K562 (cell line): ENCODE results near the gene ZNF792. TPM values are rescaled to one million over a fixed set of nuclear protein-coding genes. Genes with fewer than 3 reads are reported as not detected.

Source experiments
- ATAC-seq: fragments of 200-7000 bp; cut with Tn5 transposase; 3 replicates; pipeline ENCODE4 v1.9.1; 2020; ENCODE audit warnings: moderate library complexity
- BruUV-seq: library from RNA; stranded (reverse); fragments of 400-500 nt; replicated peaks from 2 replicates; lab custom pipeline; 2021; lab: Mats Ljungman, UMichigan
- CTCF ChIA-PET: fragments of 300-600 bp; formaldehyde crosslinking; extraction: SDS; loops from one replicate; lab custom pipeline; 2021; ENCODE audit warnings: low intra/inter-chr PET ratio; lab: Yijun Ruan, JAX
- POLR2A ChIA-PET: fragments of 300-600, 350-650 bp; sonication (Branson Sonifier 250); formaldehyde crosslinking; extraction: SDS; loops from one replicate; lab custom pipeline; 2021; ENCODE audit warnings: antibody characterized with exemption, inconsistent platforms; lab: Yijun Ruan, JAX
- DNase-seq, 4 experiments: peaks; one replicate each; pipeline versions ENCODE4 v3.0.0 to v3.0.0-alpha.2; 2011 to 2018; ENCODE audit warnings: low spot score in 3 of 4, mixed read lengths in 3 of 4; ENCODE audit errors: extremely low read depth in 1 of 4
- FAIRE-seq: peaks from 2 replicates; lab custom pipeline; 2011; peaks lifted over from hg19 to GRCh38; lab: Jason Lieb, UNC
- H2AFZ ChIP-seq: 2 replicates; pipeline ENCODE4 v1.6.0; 2011; ENCODE audit warnings: low read depth, low read length, control low read depth, inconsistent platforms
- H3K27ac ChIP-seq: fragments of 200-600 bp; 3 replicates; pipeline ENCODE4 v1.8.0; 2011; ENCODE audit warnings: low read depth, mild to moderate bottlenecking, control low read depth, inconsistent platforms, low read length, moderate library complexity, mixed read lengths; ENCODE audit errors: extremely low read depth
- H3K27me3 ChIP-seq, 2 experiments: fragments of 300-600 bp in 1 of 2; 2 replicates in 1 of 2; 3 replicates in 1 of 2; pipeline versions ENCODE4 v1.6.0 to v1.8.0; 2011; ENCODE audit warnings: inconsistent platforms in 2 of 2, low read length in 2 of 2, mild to moderate bottlenecking in 1 of 2, mixed read lengths in 1 of 2, moderate library complexity in 1 of 2; ENCODE audit not compliant: control insufficient read depth in 2 of 2, insufficient read depth in 2 of 2
- H3K36me3 ChIP-seq: fragments of 300-600 bp; 3 replicates; pipeline ENCODE4 v1.8.0; 2011; ENCODE audit warnings: mild to moderate bottlenecking, low read length, inconsistent platforms; ENCODE audit not compliant: control insufficient read depth, insufficient read depth
- H3K4me1 ChIP-seq, 2 experiments: fragments of 200-600 bp in 1 of 2; replicated peaks in 1 of 2; 2 replicates in 1 of 2; 3 replicates in 1 of 2; pipeline versions ENCODE4 v1.5.1 to v1.8.0; 2011; ENCODE audit warnings: inconsistent platforms in 2 of 2, low read length in 2 of 2, mild to moderate bottlenecking in 1 of 2, mixed read lengths in 1 of 2, moderate library complexity in 1 of 2; ENCODE audit not compliant: control insufficient read depth in 2 of 2, insufficient read depth in 2 of 2
- H3K4me2 ChIP-seq: 2 replicates; pipeline ENCODE4 v1.6.1; 2011; ENCODE audit warnings: low read length, control low read depth, inconsistent platforms, mixed read lengths; ENCODE audit not compliant: insufficient read depth
- H3K4me3 ChIP-seq: fragments of 200-600 bp; sonication (generic), shearing (Covaris generic); 2 replicates; pipeline ENCODE4 v1.5.1; 2016; ENCODE audit warnings: control low read depth, inconsistent platforms
- H3K79me2 ChIP-seq: fragments of 200-600 bp; 3 replicates; pipeline ENCODE4 v1.8.0; 2011; ENCODE audit warnings: low read length, inconsistent platforms; ENCODE audit not compliant: control insufficient read depth, insufficient read depth
- H3K9ac ChIP-seq, 2 experiments: 2 replicates each; pipeline versions ENCODE4 v1.6.0 to v1.6.1; 2011; ENCODE audit warnings: low read depth in 2 of 2, low read length in 2 of 2, control low read depth in 1 of 2, inconsistent platforms in 1 of 2, mild to moderate bottlenecking in 1 of 2, mixed read lengths in 1 of 2; ENCODE audit not compliant: insufficient read depth in 1 of 2
- H3K9me1 ChIP-seq: one replicate; pipeline ENCODE4 v1.6.0; 2011; ENCODE audit warnings: inconsistent platforms, mild to moderate bottlenecking, low read length, moderate library complexity; ENCODE audit not compliant: control insufficient read depth, insufficient read depth
- H3K9me3 ChIP-seq: replicated peaks from 2 replicates; pipeline ENCODE4 v1.5.1; 2011; ENCODE audit warnings: low read depth, low read length, inconsistent platforms; ENCODE audit not compliant: control insufficient read depth, insufficient read depth
- H4K20me1 ChIP-seq: replicated peaks from 2 replicates; pipeline ENCODE4 v1.6.1; 2011; ENCODE audit warnings: low read length, inconsistent platforms, mixed read lengths; ENCODE audit not compliant: control insufficient read depth, insufficient read depth
- ASH1L ChIP-seq: fragments of 450-650 bp; IDR thresholded peaks from 2 replicates; pipeline ENCODE4 v1.6.1; 2018; ENCODE audit warnings: borderline replicate concordance, mild to moderate bottlenecking, low read depth; ENCODE audit not compliant: partially characterized antibody
- CBX3 ChIP-seq, 2 experiments: IDR thresholded peaks; 1 replicate in 1 of 2; 2 replicates in 1 of 2; pipeline ENCODE4 v1.6.1; 2012; ENCODE audit warnings: inconsistent platforms in 2 of 2, low read length in 2 of 2, borderline replicate concordance in 1 of 2, control low read depth in 1 of 2
- ERF ChIP-seq: fragments of 450-650 bp; formaldehyde crosslinking; IDR thresholded peaks from 2 replicates; pipeline ENCODE4 v1.4.0; 2020; ENCODE audit warnings: mild to moderate bottlenecking, mixed read lengths
- HDAC6 ChIP-seq: IDR thresholded peaks from 2 replicates; pipeline ENCODE4 v1.6.1; 2012; ENCODE audit warnings: low read depth, mild to moderate bottlenecking, control low read depth, inconsistent platforms, low read length, moderate library complexity
- HDAC8 ChIP-seq: fragments of 450-650 bp; IDR thresholded peaks from 2 replicates; pipeline ENCODE4 v1.6.1; 2016; ENCODE audit warnings: mild to moderate bottlenecking, missing genetic modification characterization, moderate library complexity, missing compliant biosample characterization
- LEF1 ChIP-seq: fragments of 450-650 bp; IDR thresholded peaks from 2 replicates; pipeline ENCODE4 v1.6.1; 2016; ENCODE audit warnings: mild to moderate bottlenecking
- MAZ ChIP-seq, 2 experiments: fragments of 450-650 bp in 1 of 2; sonication (generic) in 1 of 2; formaldehyde crosslinking; IDR thresholded peaks in 1 of 2; conservative IDR thresholded peaks in 1 of 2; 2 replicates each; pipeline versions ENCODE4 v1.4.0 to v1.5.0; 2020; ENCODE audit warnings: mild to moderate bottlenecking in 1 of 2, missing genetic modification reagents in 1 of 2
- SAFB ChIP-seq: fragments of 200-400 bp; formaldehyde crosslinking; IDR thresholded peaks from 2 replicates; pipeline ENCODE4 v1.6.1; 2017; ENCODE audit warnings: low read depth, low read length, borderline replicate concordance
- XRCC4 ChIP-seq: IDR thresholded peaks from one replicate; pipeline ENCODE4 v1.6.1; 2011; ENCODE audit not compliant: insufficient read depth, insufficient read length; ENCODE audit errors: extremely low read depth
- ZNF253 ChIP-seq: fragments of 250-450 bp; sonication (Bioruptor Pico); conservative IDR thresholded peaks from 2 replicates; pipeline ENCODE4 v1.6.1; 2021; ENCODE audit warnings: mild to moderate bottlenecking
- ZNF277 ChIP-seq: fragments of 250-450 bp; sonication (Bioruptor Pico); IDR thresholded peaks from 2 replicates; pipeline ENCODE4 v1.8.0; 2022; ENCODE audit warnings: inconsistent platforms, mild to moderate bottlenecking, moderate library complexity, borderline replicate concordance
- ZNF445 ChIP-seq: fragments of 250-450 bp; sonication (Bioruptor Pico); IDR thresholded peaks from 2 replicates; pipeline ENCODE4 v1.4.0; 2020; ENCODE audit warnings: low read depth, mild to moderate bottlenecking, moderate library complexity
- WGBS: fragments of 100-300 bp; shearing (Covaris generic); methylation state at CpG from one replicate; pipeline ENCODE4 v1.1.6; 2016; ENCODE audit warnings: low coverage, mixed read lengths; ENCODE audit not compliant: insufficient coverage; ENCODE audit errors: missing lambda C conversion rate; 5-methylcytosine and 5-hydroxymethylcytosine counted together
- in situ Hi-C: fragments of 300-500 bp; cut with MboI; formaldehyde crosslinking; loops from 4 replicates; pipeline ENCODE4 v1.15.0; 2018; ENCODE audit warnings: inconsistent platforms, mixed read lengths
- intact Hi-C: fragments of 100-400 bp; cut with micrococcal nuclease; formaldehyde crosslinking; loops from 2 replicates; pipeline ENCODE4 v1.14.2; 2022
- polyA plus RNA-seq, 8 experiments: library from polyadenylated mRNA; depleted of rRNA in 4 of 8; stranded (reverse) in 5 of 8; unstranded in 3 of 8; fragments of >200 nt; fragmentation: Nextera tagmentation in 2 of 8; fragmentation: Illumina TruSeq in 1 of 8; extraction: Ambion mirVana in 2 of 8; extraction: Trizol in 1 of 8; gene quantifications; 2 replicates each; pipeline versions ENCODE4 v1.2.1 to v1.2.3, GENCODE V29; 2011 to 2014; ENCODE audit warnings: inconsistent platforms in 1 of 8, missing spikeins in 1 of 8
- total RNA-seq, 7 experiments: library from RNA; depleted of rRNA in 6 of 7; stranded (reverse); fragments of >200 nt in 6 of 7; fragmentation: Illumina TruSeq in 2 of 7; extraction: Trizol in 2 of 7; gene quantifications; 2 replicates each; pipeline versions ENCODE4 v1.2.1 to v1.2.3, GENCODE V29; 2011 to 2021; ENCODE audit warnings: low replicate concordance in 1 of 7
- TF ChIP-seq, protein P1 (sequence below): fragments of 450-650 bp; IDR thresholded peaks from 2 replicates; pipeline ENCODE4 v1.6.1; 2016; ENCODE audit warnings: missing biosample characterization, missing genetic modification characterization

Gene ZNF792
- total and polyA plus RNA-seq, 9 of the 15 experiments (the other 6 are each of a cell fraction or from before 2014, with no cell fraction given), result 3.3 to 16.5 (median 10.4) TPM

DNA sequence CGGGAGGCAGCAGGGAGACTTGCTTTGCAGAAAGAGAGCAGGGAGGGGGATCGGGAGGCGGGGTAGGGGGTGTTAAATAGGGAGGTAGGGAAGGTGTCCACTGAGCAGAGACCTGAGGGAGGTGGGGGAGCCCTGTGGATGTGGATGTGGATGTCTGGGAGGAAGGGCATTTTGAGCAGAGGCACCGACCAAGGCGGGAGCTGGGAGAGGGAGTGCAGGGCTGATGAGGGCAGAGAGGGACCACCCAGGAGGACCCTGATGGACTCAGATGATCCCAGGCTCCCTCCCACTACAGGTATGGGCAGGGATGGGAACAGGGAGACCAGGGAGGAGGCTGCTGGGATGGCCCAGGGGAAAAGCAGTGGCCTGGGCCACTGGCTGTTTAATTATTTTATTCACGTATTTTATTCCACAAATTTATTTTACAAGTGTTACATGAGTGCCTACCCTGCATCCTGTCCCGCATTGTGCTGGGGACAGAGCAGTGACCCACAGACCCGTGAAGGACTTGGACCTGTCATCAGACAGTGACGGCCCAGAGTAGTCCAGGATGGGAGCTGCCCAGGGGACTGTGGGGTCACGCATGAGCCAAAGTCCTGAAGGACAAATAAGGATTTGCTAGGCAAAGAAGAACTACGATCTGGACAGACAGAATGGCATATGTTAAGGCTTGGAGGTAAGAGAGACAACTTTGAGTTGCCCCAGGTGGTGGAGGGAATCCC, 41.4 kb upstream of the ZNF792 start:
- Histone ChIP-seq H3K36me3 (peaks cover 65% of the 10 kb centered on the region; the same call in 2 of the 3 replicates), H2AFZ (no peak overlapping the region), H3K27me3 (no peaks in the 10 kb centered on the region), H3K4me3 (no peak overlapping the region), H3K4me2 (no peak overlapping the region), H3K9me3 (no peaks in the 10 kb centered on the region), H4K20me1 (peaks cover 6% of the 10 kb centered on the region), H3K4me1 (peaks cover 19 to 48% of the 10 kb centered on the region in 2 experiments), H3K79me2 (peaks cover 62% of the 10 kb centered on the region), H3K9ac (peak overlapping the region in 1 of 2 experiments; percentile 43; a peak in 1 of 4 replicates), H3K9me1 (no peaks in the 10 kb centered on the region), H3K27ac (no peak overlapping the region)
- BruUV-seq, result no TSS peak
- WGBS, result 91% methylated on average over 6 of the region's 11 CpGs
- intact Hi-C loops, result no loop called here
- DNase-seq (no peak), ATAC-seq (no peak), FAIRE-seq (no peak)
- CTCF ChIA-PET, result no interaction called here
- TF ChIP-seq ZNF253 (CRISPR knock-in tag) (no peak), LEF1 (no peak), ZNF277 (CRISPR knock-in tag) (no peak), SAFB (no peak), ASH1L (no peak), ZNF445 (CRISPR knock-in tag) (no peak), CBX3 (IDR thresholded peaks at IDR 0.05; ENCODE audit: borderline replicate concordance in 1 of 2, low read length in 2 of 2) (no peak), ERF (no peak), HDAC8 (no peak), MAZ (CRISPR knock-in tag; conservative IDR thresholded peaks at IDR 0.05 in 1 of 2, IDR thresholded peaks at IDR 0.05 in 1 of 2) (no peak), XRCC4 (no peak), HDAC6 (no peak)
- TF ChIP-seq, protein P1, sequence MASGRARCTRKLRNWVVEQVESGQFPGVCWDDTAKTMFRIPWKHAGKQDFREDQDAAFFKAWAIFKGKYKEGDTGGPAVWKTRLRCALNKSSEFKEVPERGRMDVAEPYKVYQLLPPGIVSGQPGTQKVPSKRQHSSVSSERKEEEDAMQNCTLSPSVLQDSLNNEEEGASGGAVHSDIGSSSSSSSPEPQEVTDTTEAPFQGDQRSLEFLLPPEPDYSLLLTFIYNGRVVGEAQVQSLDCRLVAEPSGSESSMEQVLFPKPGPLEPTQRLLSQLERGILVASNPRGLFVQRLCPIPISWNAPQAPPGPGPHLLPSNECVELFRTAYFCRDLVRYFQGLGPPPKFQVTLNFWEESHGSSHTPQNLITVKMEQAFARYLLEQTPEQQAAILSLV (tag), result no peak
- POLR2A ChIA-PET, result interaction anchor here (0.7 to 1.3 kb wide), 3 partner anchors 9 to 375 kb away, joined by 3 to 4 read pairs (median 4); no protein-coding TSS in a partner anchor
- in situ Hi-C loops, result no loop called here
